Upper lobe of left lung (tissue), 6 donors: ENCODE measurements around the gene ELMOD3. TPM values are rescaled to one million over a fixed set of nuclear protein-coding genes. Genes with fewer than 3 reads are reported as not detected.
A peak's percentile ranks its signal among the peaks of the same experiment; 100 is the strongest.

Experiments used
- ATAC-seq, 2 donors: fragments of 200-7000 bp; cut with Tn5 transposase; one replicate each; pipeline ENCODE4 v1.9.1; 2022; ENCODE audit warnings: mild to moderate bottlenecking in 2 of 2, moderate library complexity in 2 of 2; ENCODE audit not compliant: low FRiP score in 2 of 2
- DNase-seq, 2 donors: peaks; one replicate each; pipeline ENCODE4 v3.0.0-alpha.2; 2019 to 2020
- H3K27ac ChIP-seq, 4 donors: fragments of 200-600 bp; sonication (generic); one replicate each; pipeline ENCODE4 v1.5.1; 2016 to 2019
- H3K27me3 ChIP-seq, 4 donors: fragments of 200-600 bp; sonication (generic); one replicate each; pipeline ENCODE4 v1.5.1; 2017 to 2019
- H3K36me3 ChIP-seq, 4 donors: fragments of 200-600 bp; sonication (generic); one replicate each; pipeline ENCODE4 v1.5.1; 2016 to 2019
- H3K4me1 ChIP-seq, 4 donors: fragments of 200-600 bp; sonication (generic); one replicate each; pipeline ENCODE4 v1.5.1; 2018 to 2019
- H3K4me3 ChIP-seq, 4 donors: fragments of 200-600 bp; sonication (generic); one replicate each; pipeline ENCODE4 v1.5.1; 2017 to 2019; ENCODE audit warnings: mild to moderate bottlenecking in 2 of 4, moderate library complexity in 1 of 4
- H3K9me3 ChIP-seq, 4 donors: fragments of 200-600 bp; sonication (generic); one replicate each; pipeline ENCODE4 v1.5.1; 2018 to 2019
- EP300 ChIP-seq, 4 donors: sonication (generic); formaldehyde crosslinking; IDR thresholded peaks; one replicate each; pipeline ENCODE4 v1.5.1; 2017; ENCODE audit warnings: antibody characterized with exemption in 4 of 4, control low read depth in 2 of 4
- POLR2A ChIP-seq, 4 donors: fragments of 450-650 bp; IDR thresholded peaks; one replicate each; pipeline ENCODE4 v1.5.1; 2016 to 2017; ENCODE audit warnings: antibody characterized with exemption in 4 of 4, mild to moderate bottlenecking in 2 of 4
- POLR2AphosphoS5 ChIP-seq, 2 donors: sonication (generic); formaldehyde crosslinking; IDR thresholded peaks; one replicate each; pipeline ENCODE4 v1.5.1; 2017; ENCODE audit warnings: antibody characterized with exemption in 2 of 2
- WGBS, 2 donors: methylation state at CpG; one replicate each; pipeline ENCODE4 v1.1.5; 2017 to 2018; 5-methylcytosine and 5-hydroxymethylcytosine counted together
- total RNA-seq, 6 donors: library from RNA; depleted of rRNA in 4 of 6; stranded (reverse); fragments of >200 nt in 4 of 6; gene quantifications; one replicate each; pipeline versions ENCODE4 v1.1.0 to v1.2.1, GENCODE V29; 2016 to 2021
- TF ChIP-seq, protein P1 (sequence below), 6 experiments: fragments of 450-650 bp in 4 of 6; fragments of 200-600 bp in 2 of 6; sonication (generic) in 2 of 6; IDR thresholded peaks; one replicate each; pipeline ENCODE4 v1.5.1; 2016 to 2019; ENCODE audit warnings: antibody characterized with exemption in 6 of 6
- donor health status: DM: no; HTN: no; CAD: no; lungs with moderate emphysema.
- donor health status: DM: no; HTN: yes; CAD: no; lungs with severe emphysema.

ELMOD3 gene
- total RNA-seq, 6 donors from 2014 or later, result 13.2 to 82.8 (median 24.1) TPM

DNA sequence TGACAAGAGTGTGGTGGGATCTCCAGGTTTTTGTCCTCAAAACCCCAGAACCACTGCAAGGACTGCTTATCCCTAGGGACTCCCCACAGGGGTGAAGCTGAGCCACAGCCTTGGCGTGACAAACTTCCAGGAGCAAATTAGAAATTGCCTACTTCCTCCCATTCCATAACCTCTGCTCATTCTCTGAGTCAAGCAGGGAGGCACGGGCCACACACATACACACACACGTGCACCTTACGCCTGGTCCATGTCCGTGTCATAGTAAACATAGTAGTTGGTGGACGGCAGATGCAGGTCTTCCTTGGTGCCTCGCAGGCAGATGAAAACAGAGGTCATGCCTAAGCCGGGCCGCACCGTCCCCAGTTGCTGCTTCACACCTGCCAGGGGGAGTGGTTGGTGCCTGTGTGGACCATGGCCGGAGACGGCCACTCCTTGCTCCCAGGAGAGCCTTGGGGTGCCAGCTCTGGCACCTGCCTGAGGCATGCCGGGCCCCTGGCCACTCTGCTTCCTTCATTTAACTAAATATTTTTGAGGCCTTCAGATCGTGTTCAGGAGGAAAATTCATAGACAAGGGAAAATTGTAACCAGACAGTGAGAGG is 10.1 kb upstream of the ELMOD3 start:
- Histone ChIP-seq H3K27me3 (no peaks in the 10 kb centered on the region), H3K4me3 (no peak overlapping the region), H3K9me3 (no peaks in the 10 kb centered on the region), H3K36me3 (peaks cover 14 to 65% (median 36%) of the 10 kb centered on the region in 4 donors), H3K27ac (no peak overlapping the region), H3K4me1 (peaks cover 0 to 8% (median 0%) of the 10 kb centered on the region in 4 donors)
- 87 to 95% methylated on average over 14 of the region's 14 CpGs for WGBS, 2 donors
- DNase-seq (peak in 1 of 2 donors; percentile 54), ATAC-seq (no peak)
- TF ChIP-seq POLR2AphosphoS5 (IDR thresholded peaks at IDR 0.05), result no peak
- no peak for TF ChIP-seq EP300 (IDR thresholded peaks at IDR 0.05)
- TF ChIP-seq POLR2A (IDR thresholded peaks at IDR 0.05), result no peak
- TF ChIP-seq, protein P1, sequence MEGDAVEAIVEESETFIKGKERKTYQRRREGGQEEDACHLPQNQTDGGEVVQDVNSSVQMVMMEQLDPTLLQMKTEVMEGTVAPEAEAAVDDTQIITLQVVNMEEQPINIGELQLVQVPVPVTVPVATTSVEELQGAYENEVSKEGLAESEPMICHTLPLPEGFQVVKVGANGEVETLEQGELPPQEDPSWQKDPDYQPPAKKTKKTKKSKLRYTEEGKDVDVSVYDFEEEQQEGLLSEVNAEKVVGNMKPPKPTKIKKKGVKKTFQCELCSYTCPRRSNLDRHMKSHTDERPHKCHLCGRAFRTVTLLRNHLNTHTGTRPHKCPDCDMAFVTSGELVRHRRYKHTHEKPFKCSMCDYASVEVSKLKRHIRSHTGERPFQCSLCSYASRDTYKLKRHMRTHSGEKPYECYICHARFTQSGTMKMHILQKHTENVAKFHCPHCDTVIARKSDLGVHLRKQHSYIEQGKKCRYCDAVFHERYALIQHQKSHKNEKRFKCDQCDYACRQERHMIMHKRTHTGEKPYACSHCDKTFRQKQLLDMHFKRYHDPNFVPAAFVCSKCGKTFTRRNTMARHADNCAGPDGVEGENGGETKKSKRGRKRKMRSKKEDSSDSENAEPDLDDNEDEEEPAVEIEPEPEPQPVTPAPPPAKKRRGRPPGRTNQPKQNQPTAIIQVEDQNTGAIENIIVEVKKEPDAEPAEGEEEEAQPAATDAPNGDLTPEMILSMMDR (IDR thresholded peaks at IDR 0.05), result no peak

DNA sequence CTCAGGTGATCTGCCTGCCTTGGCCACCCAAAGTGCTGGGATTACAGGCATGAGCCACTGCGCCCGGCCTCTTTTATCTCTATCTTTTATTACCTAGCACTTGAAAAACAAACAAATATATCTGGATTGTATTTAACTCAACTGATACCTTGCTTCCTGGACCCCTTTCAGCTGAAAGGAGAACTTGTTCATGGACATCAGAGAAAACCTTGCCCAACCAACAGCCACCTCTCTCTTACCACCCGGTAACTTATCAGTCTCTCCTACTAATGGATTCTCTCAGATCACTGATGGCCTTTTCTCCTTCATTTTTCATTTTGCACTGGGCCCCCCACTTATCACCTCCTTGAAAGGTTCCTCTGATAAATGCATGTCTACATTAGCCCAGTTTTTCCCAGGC is 7.0 kb upstream of the ELMOD3 start:
- WGBS, 2 donors, result 78 to 83% methylated on average over 3 of the region's 3 CpGs
- peaks cover 24 to 83% (median 56%) of the 10 kb centered on the region in 4 donors for H3K36me3 ChIP-seq
- H3K27ac ChIP-seq, result no peak overlapping the region
- H3K4me1 ChIP-seq, result peaks cover 0 to 2% (median 1%) of the 10 kb centered on the region in 4 donors
- TF ChIP-seq, protein P1 (IDR thresholded peaks at IDR 0.05), result no peak
- TF ChIP-seq EP300 (IDR thresholded peaks at IDR 0.05) (no peak), POLR2AphosphoS5 (IDR thresholded peaks at IDR 0.05) (no peak), POLR2A (IDR thresholded peaks at IDR 0.05) (no peak)
- ATAC-seq (no peak), DNase-seq (no peak)
- H3K4me3 ChIP-seq, result no peak overlapping the region
- no peaks in the 10 kb centered on the region for H3K27me3 ChIP-seq
- no peaks in the 10 kb centered on the region for H3K9me3 ChIP-seq

DNA sequence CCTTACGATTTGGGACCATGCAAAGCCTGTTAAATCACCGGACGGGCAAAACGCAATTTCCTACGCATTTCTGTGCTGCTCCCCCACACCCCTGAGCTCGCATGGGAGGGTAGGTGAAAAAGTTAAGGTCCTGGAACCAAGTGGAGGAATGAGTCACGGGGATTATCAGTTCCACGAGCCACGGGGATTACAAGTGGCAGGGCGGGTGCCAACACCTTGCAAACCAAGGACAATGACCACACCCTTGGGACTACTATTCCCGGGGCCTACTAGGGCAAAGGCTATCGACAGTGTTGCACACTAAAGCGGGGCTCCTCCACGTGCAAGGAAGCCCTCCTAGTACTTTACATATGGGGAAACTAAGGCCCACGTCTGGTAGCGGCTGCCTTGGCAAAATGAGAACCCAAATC is 688 bp upstream of the ELMOD3 start:
- DNase-seq, result peak in 1 of 2 donors; percentile 60
- 17% methylated on average over 9 to 16 of the region's 16 CpGs for WGBS, 2 donors
- Histone ChIP-seq H3K27me3 (no peaks in the 10 kb centered on the region), H3K27ac (peak overlapping the region; percentile 74 to 93 (median 88)), H3K36me3 (peaks cover 16 to 48% (median 29%) of the 10 kb centered on the region in 4 donors), H3K9me3 (no peaks in the 10 kb centered on the region), H3K4me3 (peak overlapping the region; percentile 64 to 87 (median 70)), H3K4me1 (peaks cover 22 to 49% (median 28%) of the 10 kb centered on the region in 4 donors)
- peak; percentile 49 to 55 for ATAC-seq
- TF ChIP-seq EP300 (IDR thresholded peaks at IDR 0.05) (no peak), POLR2AphosphoS5 (IDR thresholded peaks at IDR 0.05) (no peak), POLR2A (IDR thresholded peaks at IDR 0.05) (no peak)
- TF ChIP-seq, protein P1 (IDR thresholded peaks at IDR 0.05), result no peak

DNA sequence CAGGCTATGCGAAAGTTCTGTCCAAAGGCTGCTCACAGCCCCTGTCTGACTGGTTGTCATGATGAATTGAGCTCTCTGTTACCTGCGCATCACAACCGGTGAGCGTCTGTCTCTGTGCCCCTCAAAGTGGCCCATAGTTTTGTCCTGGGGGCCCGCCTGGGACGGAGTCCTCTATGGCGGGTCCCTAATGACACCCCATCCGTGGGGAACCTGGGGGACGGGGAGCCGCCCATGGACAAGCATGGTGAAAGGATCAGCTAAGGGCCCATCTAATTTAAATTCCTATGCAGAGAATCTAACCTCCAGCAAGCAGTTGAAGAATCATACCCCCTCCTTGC is 473 bp downstream of the ELMOD3 start:
- Histone ChIP-seq H3K9me3 (no peaks in the 10 kb centered on the region), H3K4me3 (peak overlapping the region; percentile 40 to 72 (median 66)), H3K4me1 (peaks cover 22 to 50% (median 28%) of the 10 kb centered on the region in 4 donors), H3K27me3 (no peaks in the 10 kb centered on the region), H3K36me3 (peaks cover 5 to 47% (median 25%) of the 10 kb centered on the region in 4 donors), H3K27ac (peak overlapping the region; percentile 74 to 93 (median 88))
- 10 to 20% methylated on average over 3 to 10 of the region's 10 CpGs for WGBS, 2 donors
- TF ChIP-seq POLR2A (IDR thresholded peaks at IDR 0.05) (no peak), POLR2AphosphoS5 (IDR thresholded peaks at IDR 0.05) (no peak), EP300 (IDR thresholded peaks at IDR 0.05) (no peak)
- TF ChIP-seq, protein P1 (IDR thresholded peaks at IDR 0.05), result no peak
- ATAC-seq (peak in 1 of 2 donors; percentile 1), DNase-seq (no peak)

DNA sequence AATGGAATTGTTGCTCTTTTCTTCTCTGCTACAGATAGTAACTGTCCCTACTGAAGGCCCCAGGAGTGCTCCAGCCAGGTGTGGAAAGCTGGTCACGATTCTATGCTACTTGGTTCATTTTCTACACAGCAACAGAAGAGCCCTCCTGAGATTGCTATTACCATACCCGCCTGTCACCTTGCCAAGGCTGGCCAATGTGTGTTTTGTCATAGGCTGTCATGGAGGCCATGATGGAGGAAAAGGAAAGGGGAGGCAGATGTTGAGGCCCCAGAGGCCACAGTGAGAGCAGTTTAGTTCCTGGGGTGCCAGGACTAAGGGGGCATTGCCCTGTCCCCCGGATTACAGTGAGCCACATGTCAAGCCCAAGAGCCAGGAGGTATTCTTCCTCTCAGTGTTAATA is 952 bp downstream of the ELMOD3 start:
- ATAC-seq, result no peak
- no peaks in the 10 kb centered on the region for H3K9me3 ChIP-seq
- peaks cover under 1 to 42% (median 20%) of the 10 kb centered on the region in 4 donors for H3K36me3 ChIP-seq
- H3K4me1 ChIP-seq, result peaks cover 22 to 50% (median 28%) of the 10 kb centered on the region in 4 donors
- TF ChIP-seq, protein P1 (IDR thresholded peaks at IDR 0.05), result no peak
- TF ChIP-seq POLR2AphosphoS5 (IDR thresholded peaks at IDR 0.05), result no peak
- no peak for TF ChIP-seq EP300 (IDR thresholded peaks at IDR 0.05)
- TF ChIP-seq POLR2A (IDR thresholded peaks at IDR 0.05), result no peak
- H3K27ac ChIP-seq, result peak overlapping the region in 1 of 4 donors; percentile 90
- no peaks in the 10 kb centered on the region for H3K27me3 ChIP-seq
- H3K4me3 ChIP-seq, result peak overlapping the region in 3 of 4 donors; percentile 64 to 72 (median 68)
- WGBS, 2 donors, result 68 to 80% methylated on average over 3 of the region's 3 CpGs
- DNase-seq, result no peak
